HG03175 (cell line): ENCODE data around the gene PDRG1.

ENCODE experiments used
- ATAC-seq: cut with Tn5 transposase; IDR thresholded peaks from one replicate; pipeline ENCODE4 v1.9.1; 2021; ENCODE audit warnings: mild to moderate bottlenecking, moderate library complexity; ENCODE audit not compliant: unreplicated experiment

Gene PDRG1

DNA sequence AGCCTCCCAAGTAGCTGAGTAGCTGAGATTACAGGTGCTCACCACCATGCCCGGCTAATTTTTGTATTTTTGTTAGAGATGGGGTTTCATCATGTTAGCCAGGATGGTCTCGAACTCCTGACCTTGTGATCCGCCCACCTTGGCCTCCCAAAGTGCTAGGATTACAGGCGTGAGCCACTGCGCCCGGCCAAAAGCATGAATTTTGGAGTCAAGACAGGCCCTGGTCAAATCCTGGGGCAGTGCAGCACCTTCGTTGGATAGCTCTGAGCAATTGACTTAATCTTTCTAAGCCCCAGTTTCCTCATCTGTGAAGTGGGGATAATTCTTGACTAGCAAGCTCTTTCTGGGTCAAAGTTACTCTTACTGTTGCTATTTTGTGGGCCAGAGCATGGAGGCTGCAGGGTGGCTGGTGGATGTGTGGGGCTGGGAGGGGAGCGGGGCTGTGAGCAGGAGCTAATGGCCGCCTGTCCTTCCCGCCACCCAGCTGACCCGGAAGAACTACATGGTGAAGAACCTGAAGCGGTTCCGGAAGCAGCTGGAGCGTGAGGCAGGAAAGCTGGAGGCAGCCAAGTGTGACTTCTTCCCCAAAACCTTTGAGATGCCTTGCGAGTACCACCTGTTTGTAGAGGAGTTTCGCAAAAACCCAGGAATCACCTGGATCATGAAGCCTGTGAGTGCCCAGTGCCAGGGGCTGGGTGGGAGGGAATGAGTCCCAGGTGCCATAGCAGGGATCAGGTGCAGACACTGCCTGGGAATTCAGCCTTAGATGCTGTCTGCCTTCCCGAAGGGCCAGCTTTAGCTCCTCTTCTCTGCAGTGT, 42.4 kb downstream of the PDRG1 start:
- ATAC-seq, result no peak

DNA sequence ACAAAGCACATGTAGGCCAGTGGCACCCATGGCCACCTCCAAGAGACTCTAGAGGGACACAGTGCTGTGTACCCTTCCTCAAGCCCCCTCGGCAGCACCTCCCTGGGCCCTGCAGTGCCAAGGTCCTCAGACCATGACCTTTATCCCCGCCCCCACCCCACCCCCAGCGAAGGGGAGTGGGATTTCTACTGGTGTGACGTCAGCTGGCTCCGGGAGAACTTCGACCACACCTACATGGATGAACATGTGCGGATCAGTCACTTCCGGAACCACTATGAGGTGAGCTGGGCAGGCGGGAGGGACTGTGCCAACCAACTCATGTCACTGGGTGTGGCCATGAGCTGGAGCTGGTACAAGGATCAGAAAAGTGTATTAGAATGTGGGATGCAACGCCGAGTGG, 43.4 kb downstream of the PDRG1 start:
- no peak for ATAC-seq

DNA sequence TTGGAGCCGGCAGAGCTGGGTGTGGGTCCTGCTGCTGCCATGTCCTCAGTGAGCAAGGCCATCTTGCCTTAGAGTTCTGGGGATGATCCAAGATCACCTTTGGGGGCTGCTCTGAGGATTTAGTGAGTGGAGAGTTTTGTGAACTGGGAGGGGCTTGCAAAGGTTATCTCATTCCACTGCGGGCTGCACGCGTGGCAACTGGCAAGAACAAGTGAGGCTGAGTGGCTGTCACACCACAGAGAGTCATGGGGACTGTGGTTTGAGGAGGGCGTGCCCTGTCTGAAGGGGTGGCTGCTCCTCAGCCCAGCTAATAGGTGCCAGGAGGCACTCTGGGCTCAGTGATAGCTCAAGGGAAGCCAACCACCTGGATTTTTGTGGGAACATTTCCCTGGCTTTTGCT, 43.8 kb downstream of the PDRG1 start:
- ATAC-seq, result no peak

DNA sequence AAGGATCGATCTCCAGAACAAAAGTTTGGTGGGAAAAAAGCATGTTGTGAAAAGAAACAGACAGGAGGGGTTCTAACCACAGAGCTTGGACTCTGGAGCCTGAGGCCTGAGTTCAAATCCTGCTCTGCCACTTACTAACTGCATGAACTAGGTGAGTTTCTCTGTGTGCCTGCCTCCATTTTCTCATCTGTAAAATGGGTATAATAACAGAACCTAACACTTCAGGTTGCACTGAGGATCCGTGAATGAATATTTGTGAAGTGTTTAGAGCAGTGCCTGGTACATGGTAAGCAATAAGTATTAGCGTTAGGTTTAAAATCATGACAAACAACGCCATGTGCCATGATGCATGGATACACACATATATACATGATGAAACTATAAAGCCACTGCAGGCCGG, 44.8 kb downstream of the PDRG1 start:
- no peak for ATAC-seq

DNA sequence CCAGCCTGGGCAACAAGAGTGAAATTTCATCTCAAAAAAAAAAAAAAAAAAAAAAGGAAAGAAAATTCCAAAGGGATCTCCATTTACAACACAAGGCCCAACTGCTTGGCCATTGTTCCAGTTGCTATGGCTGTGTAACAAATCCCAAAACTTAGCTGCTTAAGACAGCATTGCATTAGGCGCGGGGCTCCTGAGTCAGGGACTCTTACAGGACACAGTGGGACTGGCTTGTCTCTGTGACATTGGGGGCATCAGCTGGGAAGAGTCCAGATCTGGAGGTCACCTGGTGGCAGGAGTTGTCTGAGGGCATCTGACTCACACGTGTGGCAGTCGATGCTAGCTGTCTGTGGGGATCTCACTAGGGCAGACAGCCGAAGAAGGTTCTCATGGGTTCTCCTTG, 45.8 kb downstream of the PDRG1 start:
- no peak for ATAC-seq

DNA sequence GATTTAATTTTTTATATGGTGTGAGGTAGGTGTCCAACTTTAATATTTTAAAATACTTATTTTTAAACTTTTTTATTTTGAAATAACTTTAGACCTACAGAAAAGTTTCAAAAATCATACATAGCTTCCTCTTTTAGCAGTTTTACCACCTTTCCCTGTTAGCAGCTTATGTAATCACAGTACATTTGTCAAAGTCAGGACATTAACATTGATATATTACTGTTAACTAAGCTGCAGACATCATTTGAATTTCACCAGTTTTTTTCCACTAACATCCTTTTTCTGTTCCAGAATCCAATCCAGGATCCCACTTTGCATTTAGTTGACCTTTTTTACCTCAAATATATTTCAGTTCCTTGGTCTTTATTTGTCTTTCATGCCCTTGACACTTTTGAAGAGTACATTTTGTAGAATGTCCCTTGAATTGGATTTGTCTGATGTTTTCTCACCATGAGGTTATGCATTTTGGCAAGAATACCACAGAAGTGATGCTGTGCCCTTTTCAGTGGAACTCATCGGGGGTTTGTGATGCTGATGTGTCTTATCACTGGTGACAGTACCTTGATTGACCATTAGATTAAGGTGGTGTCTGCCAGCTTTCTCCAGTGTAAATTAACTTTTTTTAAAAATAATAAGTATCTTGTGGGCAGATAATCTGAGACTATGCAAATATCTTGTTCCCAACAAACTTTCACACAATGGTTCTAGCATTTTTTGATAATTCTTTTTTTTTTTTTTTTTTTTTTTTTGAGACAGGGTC, 48.0 kb downstream of the PDRG1 start:
- ATAC-seq, result no peak

DNA sequence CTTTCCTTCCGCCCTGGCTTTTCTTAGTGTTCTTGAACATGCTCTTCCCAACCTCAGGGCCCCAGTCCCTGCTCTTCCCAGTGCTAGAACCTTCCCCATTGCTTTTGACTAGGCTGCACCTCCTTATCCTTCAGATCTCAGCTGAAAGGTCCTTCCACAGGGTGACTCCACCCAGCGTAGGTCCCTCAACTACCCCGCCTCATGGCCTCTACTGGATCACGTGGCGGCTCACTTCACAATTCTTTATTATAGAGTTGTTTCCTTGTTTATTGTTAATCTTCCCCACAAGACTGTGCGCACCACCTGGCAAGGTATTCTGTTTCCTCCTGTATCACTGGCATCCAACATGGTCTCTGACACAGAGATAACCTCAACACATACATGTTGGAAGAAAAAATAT, 50.2 kb downstream of the PDRG1 start:
- no peak for ATAC-seq

DNA sequence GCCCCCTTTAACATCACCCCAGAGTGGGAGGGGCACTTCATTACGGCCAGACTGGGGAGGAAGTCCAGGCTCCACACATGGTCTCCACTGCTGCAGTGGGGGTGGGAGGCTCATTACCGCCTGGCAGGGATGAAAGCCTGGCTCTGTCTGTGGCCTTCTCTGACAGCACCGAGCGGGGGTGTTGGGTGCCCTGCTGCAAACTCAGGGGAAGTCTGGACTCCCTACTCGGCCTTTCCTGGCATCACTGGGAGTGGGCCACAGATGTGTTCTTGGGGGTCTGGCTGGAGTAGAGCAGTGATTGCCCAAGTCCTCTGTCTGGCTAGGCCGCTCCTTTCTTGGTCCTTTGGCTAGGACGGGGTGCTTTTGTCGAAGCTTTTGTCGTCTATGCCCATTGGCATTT, 54.3 kb downstream of the PDRG1 start:
- ATAC-seq, result no peak

DNA sequence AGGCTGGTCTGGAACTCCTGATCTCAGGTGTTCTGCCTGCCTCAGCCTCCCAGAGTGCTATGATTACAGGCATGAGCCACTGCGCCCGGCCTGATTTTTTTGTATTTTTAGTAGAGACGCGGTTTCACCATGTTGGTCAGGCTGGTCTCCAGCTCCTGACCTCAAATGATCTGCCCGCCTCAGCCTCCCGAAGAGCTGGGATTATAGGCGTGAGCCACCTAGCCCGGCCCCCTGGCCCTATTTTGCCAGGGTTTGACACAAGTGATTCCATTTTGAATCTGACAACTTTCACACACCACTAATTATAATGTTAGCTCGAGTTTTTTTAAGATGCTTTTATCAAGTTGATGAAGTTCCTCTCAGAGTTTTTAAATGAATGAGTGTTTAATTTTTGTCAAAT, 55.8 kb downstream of the PDRG1 start:
- no peak for ATAC-seq

DNA sequence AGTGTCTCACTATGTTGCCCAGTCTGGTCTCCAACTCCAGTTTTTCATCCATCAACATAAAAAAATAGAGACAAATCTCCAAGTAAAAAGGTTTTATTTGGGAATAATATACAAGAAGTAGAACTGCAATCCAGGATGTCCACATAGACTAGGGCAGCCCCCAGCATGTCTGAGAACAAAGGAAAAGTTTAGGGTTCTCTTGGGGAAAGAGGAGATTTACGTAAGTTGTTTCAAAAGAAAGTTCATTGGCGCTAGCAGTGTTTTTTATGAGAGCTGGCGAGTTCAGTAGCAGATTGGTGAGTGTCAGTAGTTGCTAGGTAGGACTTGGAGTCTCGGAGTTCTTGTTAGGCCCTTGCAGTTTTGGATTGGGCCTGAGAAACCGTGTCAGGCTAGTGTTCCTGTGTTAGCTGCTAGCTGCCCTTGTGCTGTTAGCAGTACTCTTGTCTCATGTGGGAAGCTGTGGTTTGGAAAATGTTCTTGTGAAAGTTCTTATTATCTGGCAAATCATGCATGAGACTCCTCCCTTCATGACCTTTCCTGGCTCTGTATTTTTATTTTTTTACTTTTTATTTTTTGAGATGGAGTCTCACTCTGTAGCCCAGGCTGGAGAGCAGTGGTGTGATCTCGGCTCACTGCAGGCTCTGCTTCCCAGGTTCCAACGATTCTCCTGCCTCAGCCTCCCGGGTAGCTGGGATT, 56.7 kb downstream of the PDRG1 start:
- peak; percentile 99 for ATAC-seq
